Subcutaneous adipose tissue (tissue), 4 donors: ENCODE data around the gene RNGTT. TPM values are rescaled to one million over a fixed set of nuclear protein-coding genes. Genes with fewer than 3 reads are reported as not detected.

Source experiments
- total RNA-seq, 4 donors: library from RNA; depleted of rRNA; stranded (reverse); fragments of >200 nt; gene quantifications; one replicate each; pipeline ENCODE4 v1.1.0, GENCODE V29; 2016
- TF ChIP-seq, protein P1 (sequence below): fragments of 450-650 bp; IDR thresholded peaks from one replicate; pipeline ENCODE4 v1.5.1; 2016; ENCODE audit warnings: low read depth, mild to moderate bottlenecking, control low read depth, antibody characterized with exemption, moderate library complexity

Gene RNGTT
- total RNA-seq, 4 donors from 2014 or later: 10.2 to 22.3 (median 13.4) TPM

DNA sequence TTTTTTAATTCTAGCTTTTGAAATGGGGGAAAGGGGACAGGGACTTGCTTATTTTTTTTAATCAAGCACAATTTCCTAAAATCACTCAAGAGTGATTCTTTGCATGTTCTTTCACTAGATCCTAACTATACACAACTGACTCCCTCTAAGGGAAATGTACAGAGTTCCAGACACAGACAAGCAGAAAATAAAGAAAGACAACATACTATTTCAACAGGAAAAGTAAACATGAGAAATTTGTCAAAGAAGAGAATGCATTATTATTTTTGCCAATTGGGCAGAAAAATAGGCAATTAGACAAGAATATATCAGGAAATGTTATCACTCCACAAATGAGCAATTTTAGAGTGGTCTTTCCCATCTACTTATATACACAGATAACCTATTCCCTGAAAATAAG, 128.2 kb downstream of the RNGTT start:
- TF ChIP-seq, protein P1, sequence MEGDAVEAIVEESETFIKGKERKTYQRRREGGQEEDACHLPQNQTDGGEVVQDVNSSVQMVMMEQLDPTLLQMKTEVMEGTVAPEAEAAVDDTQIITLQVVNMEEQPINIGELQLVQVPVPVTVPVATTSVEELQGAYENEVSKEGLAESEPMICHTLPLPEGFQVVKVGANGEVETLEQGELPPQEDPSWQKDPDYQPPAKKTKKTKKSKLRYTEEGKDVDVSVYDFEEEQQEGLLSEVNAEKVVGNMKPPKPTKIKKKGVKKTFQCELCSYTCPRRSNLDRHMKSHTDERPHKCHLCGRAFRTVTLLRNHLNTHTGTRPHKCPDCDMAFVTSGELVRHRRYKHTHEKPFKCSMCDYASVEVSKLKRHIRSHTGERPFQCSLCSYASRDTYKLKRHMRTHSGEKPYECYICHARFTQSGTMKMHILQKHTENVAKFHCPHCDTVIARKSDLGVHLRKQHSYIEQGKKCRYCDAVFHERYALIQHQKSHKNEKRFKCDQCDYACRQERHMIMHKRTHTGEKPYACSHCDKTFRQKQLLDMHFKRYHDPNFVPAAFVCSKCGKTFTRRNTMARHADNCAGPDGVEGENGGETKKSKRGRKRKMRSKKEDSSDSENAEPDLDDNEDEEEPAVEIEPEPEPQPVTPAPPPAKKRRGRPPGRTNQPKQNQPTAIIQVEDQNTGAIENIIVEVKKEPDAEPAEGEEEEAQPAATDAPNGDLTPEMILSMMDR: no peak

DNA sequence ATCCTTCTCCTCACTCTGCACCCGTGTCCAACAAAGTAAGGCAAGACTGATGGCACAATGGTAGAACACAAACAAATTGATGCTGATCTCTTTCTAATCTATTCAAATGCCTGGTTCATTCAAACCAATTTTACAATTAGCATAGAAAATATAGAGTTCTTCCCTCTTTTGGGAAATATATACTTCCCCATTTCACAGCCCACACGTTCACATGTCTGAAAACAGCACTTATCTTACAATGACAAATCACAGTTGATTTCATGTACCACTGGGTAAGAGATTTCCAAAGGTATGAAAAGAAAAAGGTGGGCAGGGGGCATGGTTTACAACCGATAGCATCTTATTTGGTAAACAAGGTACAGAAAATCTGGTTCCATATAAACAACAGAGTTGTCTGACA, 137.6 kb downstream of the RNGTT start:
- TF ChIP-seq, protein P1: no peak

GRCh38 chr6:88823998-88824397, 139.4 kb downstream of the RNGTT start:
- TF ChIP-seq, protein P1: no peak

GRCh38 chr6:88815491-88815890, 147.9 kb downstream of the RNGTT start:
- TF ChIP-seq, protein P1: no peak

GRCh38 chr6:88814909-88815308, 148.5 kb downstream of the RNGTT start:
- TF ChIP-seq, protein P1: no peak

DNA sequence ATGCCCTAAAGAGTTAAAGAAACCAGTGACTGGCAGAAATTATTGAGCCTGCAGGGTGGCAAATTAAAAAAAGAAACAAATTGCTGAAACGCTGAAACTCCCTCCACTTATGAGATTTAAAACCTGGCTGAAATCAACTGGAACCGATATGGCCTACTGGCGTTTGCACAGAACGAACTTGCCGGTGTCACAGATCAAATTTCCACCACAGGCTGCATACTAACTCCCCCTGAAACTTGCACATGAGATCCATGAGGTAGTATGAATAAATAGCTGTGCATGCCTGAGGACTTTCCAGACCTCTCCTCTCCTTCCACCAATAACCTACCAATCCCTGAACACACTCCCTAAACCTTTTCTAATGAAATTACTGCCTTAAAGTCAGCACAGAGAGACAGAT, 150.4 kb downstream of the RNGTT start:
- TF ChIP-seq, protein P1: no peak

- TF ChIP-seq, protein P1: no peak
Measured at GRCh38 chr6:88810701-88811100, 152.7 kb downstream of the RNGTT start.
